Endothelial cell of umbilical vein (primary cell): ENCODE data around the gene RXFP3. TPM values are rescaled to one million over a fixed set of nuclear protein-coding genes. Genes with fewer than 3 reads are reported as not detected.
"Not testable (repeated sequence)": the region's sequence is repeated elsewhere in the genome, so short reads cannot be mapped to it uniquely, and the experiment has no call there.

Experiments
- BruUV-seq: library from RNA; stranded (reverse); fragments of 400-500 nt; replicated peaks from 2 replicates; lab custom pipeline; 2021; lab: Mats Ljungman, UMichigan
- CTCF ChIA-PET: fragments of 300-600, 350-600 bp; sonication (Branson Sonifier 250); formaldehyde crosslinking; loops from one replicate; lab custom pipeline; 2021; ENCODE audit warnings: antibody characterized with exemption, inconsistent platforms; lab: Charles Lee
- POLR2A ChIA-PET: fragments of 300-600, 350-600 bp; sonication (Branson Sonifier 250); formaldehyde crosslinking; loops from one replicate; lab custom pipeline; 2021; ENCODE audit warnings: antibody characterized with exemption, inconsistent platforms; lab: Charles Lee
- DNase-seq: peaks from one replicate; pipeline ENCODE4 v3.0.0-alpha.2; 2011; ENCODE audit warnings: low read depth, low spot score
- FAIRE-seq: peaks from 2 replicates; lab custom pipeline; 2011; peaks lifted over from hg19 to GRCh38; lab: Jason Lieb, UNC
- H2AFZ ChIP-seq: 2 replicates; pipeline ENCODE4 v1.6.0; 2012; ENCODE audit warnings: low read depth, low read length, control low read depth, inconsistent platforms
- H3K27ac ChIP-seq: 2 replicates; pipeline ENCODE4 v1.5.1; 2011; ENCODE audit warnings: low read depth, mild to moderate bottlenecking, control low read depth, low read length, moderate library complexity; ENCODE audit not compliant: insufficient read depth
- H3K27me3 ChIP-seq, 2 experiments: 2 replicates each; pipeline versions ENCODE4 v1.6.0 to v1.6.1; 2011; ENCODE audit warnings: low read length in 2 of 2, mixed read lengths in 1 of 2; ENCODE audit not compliant: control insufficient read depth in 2 of 2, insufficient read depth in 2 of 2
- H3K36me3 ChIP-seq, 2 experiments: 2 replicates in 1 of 2; 3 replicates in 1 of 2; pipeline ENCODE4 v1.5.1; 2011; ENCODE audit warnings: low read length in 2 of 2, mild to moderate bottlenecking in 1 of 2, moderate library complexity in 1 of 2; ENCODE audit not compliant: control insufficient read depth in 2 of 2, insufficient read depth in 2 of 2; ENCODE audit errors: extremely low read depth in 1 of 2
- H3K4me1 ChIP-seq: 3 replicates; pipeline ENCODE4 v1.5.1; 2011; ENCODE audit warnings: mild to moderate bottlenecking, low read length; ENCODE audit not compliant: control insufficient read depth, insufficient read depth; ENCODE audit errors: extremely low read depth
- H3K4me2 ChIP-seq: 2 replicates; pipeline ENCODE4 v1.6.1; 2011; ENCODE audit warnings: low read length, control low read depth, mixed read lengths; ENCODE audit not compliant: insufficient read depth
- H3K4me3 ChIP-seq, 3 experiments: fragments of 200-600 bp in 1 of 3; sonication (generic), shearing (Covaris generic) in 1 of 3; replicated peaks in 1 of 3; 2 replicates each; pipeline ENCODE4 v1.5.1; 2011 to 2016; ENCODE audit warnings: control low read depth in 3 of 3, low read length in 3 of 3, mild to moderate bottlenecking in 2 of 3, inconsistent platforms in 1 of 3, low read depth in 1 of 3, moderate library complexity in 1 of 3; ENCODE audit not compliant: insufficient read depth in 1 of 3
- H3K79me2 ChIP-seq: 2 replicates; pipeline ENCODE4 v1.6.0; 2012; ENCODE audit warnings: low read length, inconsistent platforms; ENCODE audit not compliant: control insufficient read depth, insufficient read depth
- H3K9ac ChIP-seq: replicated peaks from 2 replicates; pipeline ENCODE3; 2011; ENCODE audit warnings: low read length, control low read depth; ENCODE audit not compliant: insufficient read depth; ENCODE audit errors: extremely low read depth
- H3K9me1 ChIP-seq: replicated peaks from 3 replicates; pipeline ENCODE4 v1.6.0; 2011; ENCODE audit warnings: mild to moderate bottlenecking, low read length; ENCODE audit not compliant: control insufficient read depth, insufficient read depth; ENCODE audit errors: extremely low read depth
- H3K9me3 ChIP-seq: replicated peaks from 2 replicates; pipeline ENCODE4 v1.5.1; 2012; ENCODE audit warnings: low read length, inconsistent platforms; ENCODE audit not compliant: control insufficient read depth, insufficient read depth
- H4K20me1 ChIP-seq: replicated peaks from 2 replicates; pipeline ENCODE3; 2011; ENCODE audit warnings: mild to moderate bottlenecking, low read length; ENCODE audit not compliant: control insufficient read depth, insufficient read depth; ENCODE audit errors: extremely low read depth
- EZH2 ChIP-seq: IDR thresholded peaks from 2 replicates; pipeline ENCODE4 v1.6.1; 2012; ENCODE audit warnings: borderline replicate concordance, low read depth, mild to moderate bottlenecking, moderate library complexity, low read length, inconsistent platforms; ENCODE audit not compliant: severe bottlenecking
- FOS ChIP-seq: IDR thresholded peaks from 2 replicates; pipeline ENCODE4 v1.6.1; 2011; ENCODE audit warnings: mild to moderate bottlenecking, low read length, moderate library complexity, borderline replicate concordance; ENCODE audit not compliant: insufficient read depth
- GATA2 ChIP-seq: IDR thresholded peaks from 2 replicates; pipeline ENCODE4 v1.7.0; 2011; ENCODE audit warnings: low read depth, mild to moderate bottlenecking, moderate library complexity, mixed read lengths, low read length; ENCODE audit not compliant: insufficient read length, insufficient read depth
- JUN ChIP-seq: IDR thresholded peaks from 2 replicates; pipeline ENCODE4 v1.6.1; 2011; ENCODE audit warnings: borderline replicate concordance, low read depth; ENCODE audit not compliant: insufficient read length, insufficient read depth
- MAX ChIP-seq: IDR thresholded peaks from 2 replicates; pipeline ENCODE4 v1.6.1; 2011; ENCODE audit not compliant: insufficient read depth, insufficient read length
- MYC ChIP-seq: IDR thresholded peaks from one replicate; pipeline ENCODE4 v1.6.1; 2011; ENCODE audit warnings: mild to moderate bottlenecking, low read depth, low read length
- POLR2A ChIP-seq: IDR thresholded peaks from 2 replicates; pipeline ENCODE4 v1.6.1; 2012; ENCODE audit warnings: low read depth, mild to moderate bottlenecking, control low read depth, low read length
- POLR2AphosphoS5 ChIP-seq: IDR thresholded peaks from 2 replicates; pipeline ENCODE4 v1.6.1; 2012; ENCODE audit warnings: low read depth, mild to moderate bottlenecking, control low read depth, low read length, moderate library complexity; ENCODE audit not compliant: insufficient read depth
- dilution Hi-C: fragments of 300-500 bp; cut with MboI; formaldehyde crosslinking; loops from one replicate; pipeline ENCODE4 v1.15.0; 2019; ENCODE audit warnings: low sequenced_read_pairs; ENCODE audit not compliant: extremely low pct_ligation_motif_present
- intact Hi-C: fragments of 100-400 bp; cut with micrococcal nuclease; formaldehyde crosslinking; loops from one replicate; pipeline ENCODE4 v1.10.0; 2022
- polyA plus RNA-seq, 4 experiments: library from polyadenylated mRNA; depleted of rRNA in 3 of 4; stranded (reverse) in 3 of 4; unstranded in 1 of 4; fragments of >200 nt; gene quantifications; 2 replicates each; pipeline versions ENCODE4 v1.2.1 to v1.2.3, GENCODE V29; 2011 to 2012; ENCODE audit warnings: missing spikeins in 1 of 4
- total RNA-seq: library from RNA; stranded (reverse); gene quantifications from 2 replicates; pipeline ENCODE4 v1.2.3, GENCODE V29; 2021

The RXFP3 gene
- total and polyA plus RNA-seq, 2 donors (not counting 3 experiments of a cell fraction or from before 2014, with no cell fraction given) = not detected

GRCh38 chr5:33944543-33945132 lies 8.5 kb downstream of the RXFP3 start:
- intact Hi-C loops (no loop called here), dilution Hi-C loops (no loop called here)
- CTCF ChIA-PET = interaction anchor here (0.7 to 2.1 kb wide), 4 partner anchors 9 to 356 kb away, joined by 4 to 9 read pairs (median 7); no protein-coding TSS in a partner anchor
- Histone ChIP-seq H2AFZ (no peak overlapping the region), H3K27me3 (peaks cover 10 to 23% of the 10 kb centered on the region in 2 experiments), H3K4me3 (no peak overlapping the region), H3K4me1 (no peaks in the 10 kb centered on the region), H3K9me3 (no peaks in the 10 kb centered on the region), H3K27ac (no peak overlapping the region), H3K9ac (no peak overlapping the region), H3K79me2 (no peaks in the 10 kb centered on the region), H3K4me2 (no peak overlapping the region), H4K20me1 (no peaks in the 10 kb centered on the region), H3K36me3 (no peaks in the 10 kb centered on the region), H3K9me1 (no peaks in the 10 kb centered on the region)
- TF ChIP-seq MAX = no peak
- no peak for TF ChIP-seq POLR2A
- no peak for TF ChIP-seq MYC
- no peak for TF ChIP-seq JUN
- no peak for TF ChIP-seq EZH2
- no peak for TF ChIP-seq POLR2AphosphoS5
- no peak for TF ChIP-seq FOS
- no peak for TF ChIP-seq GATA2
- POLR2A ChIA-PET = no interaction called here
- no peak for FAIRE-seq
- BruUV-seq = no TSS peak
- DNase-seq = no peak

- H3K36me3 ChIP-seq, BruUV-seq, POLR2A ChIA-PET, H3K4me1 ChIP-seq, H2AFZ ChIP-seq, FAIRE-seq, H3K9ac ChIP-seq, H4K20me1 ChIP-seq, intact Hi-C loops, H3K4me3 ChIP-seq, H3K4me2 ChIP-seq, H3K79me2 ChIP-seq, dilution Hi-C loops, H3K27me3 ChIP-seq, H3K27ac ChIP-seq, H3K9me3 ChIP-seq, H3K9me1 ChIP-seq, DNase-seq: not testable (repeated sequence)
- CTCF ChIA-PET = interaction anchor here (1.0 kb wide), 1 partner anchor 18 kb away, joined by 6 read pairs; no protein-coding TSS in a partner anchor
Observed at GRCh38 chr5:33952175-33952574, 16.0 kb downstream of the RXFP3 start.
